K562 (cell line): ENCODE data around the gene MRPL27. TPM values are rescaled to one million over a fixed set of nuclear protein-coding genes. Genes with fewer than 3 reads are reported as not detected.
A peak's percentile ranks its signal among the peaks of the same experiment; 100 is the strongest.

ENCODE experiments used
- ADNP ChIP-seq: fragments of 200-800 bp; sonication (Bioruptor generic); IDR thresholded peaks from 2 replicates; pipeline ENCODE4 v1.6.1; 2016; ENCODE audit warnings: missing genetic modification characterization, missing compliant biosample characterization
- ARID3A ChIP-seq: IDR thresholded peaks from 2 replicates; pipeline ENCODE4 v1.6.1; 2012; ENCODE audit warnings: low read depth, low read length, improper control_type of control experiment, borderline replicate concordance
- BCOR ChIP-seq: fragments of 450-650 bp; IDR thresholded peaks from 2 replicates; pipeline ENCODE4 v1.6.1; 2016
- CGGBP1 ChIP-seq: fragments of 250-450 bp; sonication (Bioruptor Pico); IDR thresholded peaks from 2 replicates; pipeline ENCODE4 v1.9.0; 2021; ENCODE audit warnings: mild to moderate bottlenecking
- HIVEP1 ChIP-seq: fragments of 250-450 bp; sonication (Bioruptor Pico); IDR thresholded peaks from 2 replicates; pipeline ENCODE4 v1.4.0; 2020; ENCODE audit warnings: mild to moderate bottlenecking
- KDM5B ChIP-seq: fragments of 200-600 bp; sonication (generic); IDR thresholded peaks from 2 replicates; pipeline ENCODE4 v1.6.1; 2012; ENCODE audit warnings: low read depth, mild to moderate bottlenecking, moderate library complexity, low read length, control low read depth, inconsistent platforms; ENCODE audit not compliant: insufficient replicate concordance
- NR2C2 ChIP-seq, 2 experiments: fragments of 200-800 bp in 1 of 2; sonication (Bioruptor generic) in 1 of 2; sonication (generic) in 1 of 2; formaldehyde crosslinking in 1 of 2; IDR thresholded peaks; 2 replicates each; pipeline versions ENCODE4 v1.6.1 to v1.8.0; 2016 to 2022; ENCODE audit warnings: mild to moderate bottlenecking in 1 of 2, missing compliant biosample characterization in 1 of 2, missing genetic modification characterization in 1 of 2, missing genetic modification reagents in 1 of 2
- TCF7L2 ChIP-seq: fragments of 150-350 bp; IDR thresholded peaks from 2 replicates; pipeline ENCODE4 v1.6.1; 2016; ENCODE audit warnings: low read depth, mild to moderate bottlenecking, low read length, moderate library complexity
- ZFX ChIP-seq: sonication (generic); formaldehyde crosslinking; IDR thresholded peaks from 2 replicates; pipeline ENCODE4 v1.8.0; 2022; ENCODE audit warnings: mild to moderate bottlenecking, missing genetic modification reagents, moderate library complexity
- ZNF12 ChIP-seq: sonication (generic); formaldehyde crosslinking; IDR thresholded peaks from 2 replicates; pipeline ENCODE4 v1.4.0; 2020; ENCODE audit warnings: mild to moderate bottlenecking, missing genetic modification reagents
- ZNF232 ChIP-seq: sonication (generic); formaldehyde crosslinking; IDR thresholded peaks from 2 replicates; pipeline ENCODE4 v1.8.0; 2022; ENCODE audit warnings: mild to moderate bottlenecking, missing genetic modification reagents
- ZNF253 ChIP-seq: fragments of 250-450 bp; sonication (Bioruptor Pico); conservative IDR thresholded peaks from 2 replicates; pipeline ENCODE4 v1.6.1; 2021; ENCODE audit warnings: mild to moderate bottlenecking
- ZNF639 ChIP-seq, 2 experiments: fragments of 200-800 bp in 1 of 2; sonication (Bioruptor generic) in 1 of 2; sonication (generic) in 1 of 2; formaldehyde crosslinking in 1 of 2; IDR thresholded peaks in 1 of 2; conservative IDR thresholded peaks in 1 of 2; 2 replicates each; pipeline versions ENCODE4 v1.5.0 to v1.6.1; 2016 to 2020; ENCODE audit warnings: missing compliant biosample characterization in 1 of 2, missing genetic modification characterization in 1 of 2, missing genetic modification reagents in 1 of 2
- polyA plus RNA-seq, 8 experiments: library from polyadenylated mRNA; depleted of rRNA in 4 of 8; stranded (reverse) in 5 of 8; unstranded in 3 of 8; fragments of >200 nt; fragmentation: Nextera tagmentation in 2 of 8; fragmentation: Illumina TruSeq in 1 of 8; extraction: Ambion mirVana in 2 of 8; extraction: Trizol in 1 of 8; gene quantifications; 2 replicates each; pipeline versions ENCODE4 v1.2.1 to v1.2.3, GENCODE V29; 2011 to 2014; ENCODE audit warnings: inconsistent platforms in 1 of 8, missing spikeins in 1 of 8
- total RNA-seq, 7 experiments: library from RNA; depleted of rRNA in 6 of 7; stranded (reverse); fragments of >200 nt in 6 of 7; fragmentation: Illumina TruSeq in 2 of 7; extraction: Trizol in 2 of 7; gene quantifications; 2 replicates each; pipeline versions ENCODE4 v1.2.1 to v1.2.3, GENCODE V29; 2011 to 2021; ENCODE audit warnings: low replicate concordance in 1 of 7
- TF ChIP-seq, protein P1 (sequence below): fragments of 250-450 bp; sonication (Bioruptor Pico); IDR thresholded peaks from 2 replicates; pipeline ENCODE4 v1.4.0; 2020; ENCODE audit warnings: mild to moderate bottlenecking
- TF ChIP-seq, protein P2 (sequence below): fragments of 250-450 bp; sonication (Bioruptor Pico); IDR thresholded peaks from 2 replicates; pipeline ENCODE4 v1.4.0; 2020; ENCODE audit warnings: mild to moderate bottlenecking, moderate library complexity, borderline replicate concordance

The MRPL27 gene
- total and polyA plus RNA-seq, 9 of the 15 experiments (the other 6 are each of a cell fraction or from before 2014, with no cell fraction given), result 96.3 to 401 (median 142) TPM

- TF ChIP-seq TCF7L2, result no peak
- TF ChIP-seq ADNP (tag), result no peak
- no peak; the same call in 1 of the 2 replicates for TF ChIP-seq NR2C2 (CRISPR knock-in tag; IDR thresholded peaks at IDR 0.05)
- peak; percentile 50 for TF ChIP-seq NR2C2 (tag; IDR thresholded peaks at IDR 0.05)
- TF ChIP-seq, protein P1, sequence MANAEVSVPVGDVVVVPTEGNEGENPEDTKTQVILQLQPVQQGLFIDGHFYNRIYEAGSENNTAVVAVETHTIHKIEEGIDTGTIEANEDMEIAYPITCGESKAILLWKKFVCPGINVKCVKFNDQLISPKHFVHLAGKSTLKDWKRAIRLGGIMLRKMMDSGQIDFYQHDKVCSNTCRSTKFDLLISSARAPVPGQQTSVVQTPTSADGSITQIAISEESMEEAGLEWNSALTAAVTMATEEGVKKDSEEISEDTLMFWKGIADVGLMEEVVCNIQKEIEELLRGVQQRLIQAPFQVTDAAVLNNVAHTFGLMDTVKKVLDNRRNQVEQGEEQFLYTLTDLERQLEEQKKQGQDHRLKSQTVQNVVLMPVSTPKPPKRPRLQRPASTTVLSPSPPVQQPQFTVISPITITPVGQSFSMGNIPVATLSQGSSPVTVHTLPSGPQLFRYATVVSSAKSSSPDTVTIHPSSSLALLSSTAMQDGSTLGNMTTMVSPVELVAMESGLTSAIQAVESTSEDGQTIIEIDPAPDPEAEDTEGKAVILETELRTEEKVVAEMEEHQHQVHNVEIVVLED (CRISPR knock-in tag), result peak; percentile 24; the same call in 1 of the 2 replicates
- TF ChIP-seq ZFX, result peak; percentile 62
- TF ChIP-seq ZNF253, result no peak
- TF ChIP-seq BCOR, result no peak
- TF ChIP-seq, protein P2, sequence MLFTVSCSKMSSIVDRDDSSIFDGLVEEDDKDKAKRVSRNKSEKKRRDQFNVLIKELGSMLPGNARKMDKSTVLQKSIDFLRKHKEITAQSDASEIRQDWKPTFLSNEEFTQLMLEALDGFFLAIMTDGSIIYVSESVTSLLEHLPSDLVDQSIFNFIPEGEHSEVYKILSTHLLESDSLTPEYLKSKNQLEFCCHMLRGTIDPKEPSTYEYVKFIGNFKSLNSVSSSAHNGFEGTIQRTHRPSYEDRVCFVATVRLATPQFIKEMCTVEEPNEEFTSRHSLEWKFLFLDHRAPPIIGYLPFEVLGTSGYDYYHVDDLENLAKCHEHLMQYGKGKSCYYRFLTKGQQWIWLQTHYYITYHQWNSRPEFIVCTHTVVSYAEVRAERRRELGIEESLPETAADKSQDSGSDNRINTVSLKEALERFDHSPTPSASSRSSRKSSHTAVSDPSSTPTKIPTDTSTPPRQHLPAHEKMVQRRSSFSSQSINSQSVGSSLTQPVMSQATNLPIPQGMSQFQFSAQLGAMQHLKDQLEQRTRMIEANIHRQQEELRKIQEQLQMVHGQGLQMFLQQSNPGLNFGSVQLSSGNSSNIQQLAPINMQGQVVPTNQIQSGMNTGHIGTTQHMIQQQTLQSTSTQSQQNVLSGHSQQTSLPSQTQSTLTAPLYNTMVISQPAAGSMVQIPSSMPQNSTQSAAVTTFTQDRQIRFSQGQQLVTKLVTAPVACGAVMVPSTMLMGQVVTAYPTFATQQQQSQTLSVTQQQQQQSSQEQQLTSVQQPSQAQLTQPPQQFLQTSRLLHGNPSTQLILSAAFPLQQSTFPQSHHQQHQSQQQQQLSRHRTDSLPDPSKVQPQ (CRISPR knock-in tag), result no peak
- TF ChIP-seq CGGBP1 (CRISPR knock-in tag), result no peak
- peak in 1 of 2 experiments; percentile 88; a peak in 2 of 4 replicates for TF ChIP-seq ZNF639 (CRISPR knock-in tag; conservative IDR thresholded peaks at IDR 0.05 in 1 of 2, IDR thresholded peaks at IDR 0.05 in 1 of 2)
- TF ChIP-seq KDM5B, result peak; percentile 73
- TF ChIP-seq ARID3A, result no peak
- 0 out of 2 replicates have a peak, but pooled peaks have one; percentile 22 for TF ChIP-seq ZNF232 (CRISPR knock-in tag)
- no peak for TF ChIP-seq HIVEP1 (CRISPR knock-in tag)
- TF ChIP-seq ZNF12 (CRISPR knock-in tag), result no peak
Measured at GRCh38 chr17:50345432-50346312, 27.3 kb downstream of the MRPL27 start, which contains the start of gene XYLT2 (continued).
